ENCODE data around the gene GATD1.
A peak's percentile ranks its signal among the peaks of the same experiment; 100 is the strongest.

GATD1 gene

GRCh38 chr11:801097-801780, 24.0 kb upstream of the GATD1 start:
- Histone ChIP-seq H3K27me3 (ENCODE audit: insufficient read depth, low read depth) (no peaks in the 10 kb centered on the region), H3K9ac (no peak overlapping the region), H3K4me3 (IDR thresholded peaks at IDR 0.05; ENCODE audit: insufficient read depth, low read depth, low read length) (no peak overlapping the region), H2AFZ (ENCODE audit: low read depth) (no peak overlapping the region), H3K4me1 (ENCODE audit: low read depth, poor library complexity, severe bottlenecking) (peaks cover 25% of the 10 kb centered on the region), H3K36me3 (ENCODE audit: insufficient read depth) (no peaks in the 10 kb centered on the region), H3K79me2 (ENCODE audit: insufficient read depth, low read depth) (no peaks in the 10 kb centered on the region), H3K4me2 (no peak overlapping the region), H4K20me1 (ENCODE audit: insufficient read depth) (no peaks in the 10 kb centered on the region), H3K27ac (no peak overlapping the region)
- TF ChIP-seq CTCF (conservative IDR thresholded peaks at IDR 0.05; ENCODE audit: low read depth, low read length), result no peak

DNA sequence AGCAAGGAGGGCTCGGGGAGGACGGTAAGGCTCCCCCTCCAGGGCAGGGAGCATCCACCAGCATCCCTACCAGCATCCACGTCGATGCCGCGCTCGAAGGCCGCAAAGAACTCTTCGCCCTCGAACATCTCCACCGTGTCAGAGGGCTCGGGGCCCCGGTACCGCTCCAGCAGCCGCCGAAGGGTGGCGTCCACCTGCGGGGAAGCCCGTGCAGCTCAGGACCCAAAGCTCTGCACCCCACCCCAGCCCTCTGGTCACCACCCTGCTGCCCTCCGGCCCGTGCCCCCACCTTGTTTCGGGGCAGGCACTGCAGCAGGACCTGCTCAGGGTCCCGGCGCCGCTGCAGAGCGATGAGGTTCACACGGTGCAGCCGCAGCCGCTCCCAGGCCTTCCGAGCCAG, 23.2 kb upstream of the GATD1 start:
- Histone ChIP-seq H3K4me3 (IDR thresholded peaks at IDR 0.05; ENCODE audit: insufficient read depth, low read depth, low read length) (no peak overlapping the region), H3K79me2 (ENCODE audit: insufficient read depth, low read depth) (0 out of 2 replicates have a peak, but pooled peaks cover 4% of the 10 kb centered on the region), H3K4me1 (ENCODE audit: low read depth, poor library complexity, severe bottlenecking) (peaks cover 21% of the 10 kb centered on the region), H3K27me3 (ENCODE audit: insufficient read depth, low read depth) (no peaks in the 10 kb centered on the region), H3K36me3 (ENCODE audit: insufficient read depth) (no peaks in the 10 kb centered on the region), H3K27ac (no peak overlapping the region), H3K4me2 (no peak overlapping the region), H3K9ac (no peak overlapping the region), H4K20me1 (ENCODE audit: insufficient read depth) (no peaks in the 10 kb centered on the region), H2AFZ (ENCODE audit: low read depth) (no peak overlapping the region)
- TF ChIP-seq CTCF (conservative IDR thresholded peaks at IDR 0.05; ENCODE audit: low read depth, low read length), result no peak

DNA sequence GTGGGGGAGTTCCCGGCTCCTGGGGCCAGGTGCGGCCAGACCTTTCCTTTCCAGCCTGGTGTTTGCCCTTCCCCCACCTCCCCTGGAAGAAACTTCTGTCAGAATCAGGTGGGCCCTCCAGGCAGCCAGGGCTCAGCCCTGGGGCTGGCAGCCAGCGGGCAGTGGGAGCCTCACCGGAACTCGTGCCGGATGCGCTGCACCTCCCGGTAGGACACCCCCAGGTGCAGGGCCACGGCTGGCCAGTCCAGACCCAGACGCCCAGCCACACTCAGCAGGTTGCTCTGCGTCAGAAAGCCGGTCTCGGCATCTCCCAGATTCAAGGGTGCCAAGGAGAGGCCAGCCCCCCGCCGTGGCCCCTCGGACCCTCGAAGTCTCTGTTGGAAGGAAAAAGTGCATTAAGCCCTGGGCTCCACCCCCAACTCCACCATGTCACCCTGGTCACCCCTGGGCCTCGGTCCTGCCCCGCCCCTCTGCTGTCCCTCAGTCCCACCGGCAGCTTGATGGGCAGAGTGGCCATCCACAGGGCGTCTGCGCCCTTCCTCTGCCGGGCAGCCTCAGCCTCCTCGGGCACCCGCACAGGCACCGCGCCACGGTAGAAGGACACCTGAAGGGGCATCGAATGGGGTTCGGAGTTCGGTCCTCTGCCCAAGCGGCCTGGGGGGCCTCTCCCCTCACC, 22.5 kb upstream of the GATD1 start:
- 0 out of 2 replicates have a peak, but pooled peaks cover 4% of the 10 kb centered on the region for H3K79me2 ChIP-seq (ENCODE audit: insufficient read depth, low read depth)
- no peaks in the 10 kb centered on the region for H4K20me1 ChIP-seq (ENCODE audit: insufficient read depth)
- TF ChIP-seq CTCF (conservative IDR thresholded peaks at IDR 0.05; ENCODE audit: low read depth, low read length), result no peak

GRCh38 chr11:798093-798713, 20.9 kb upstream of the GATD1 start, which contains the start of gene SLC25A22:
Gene SLC25A22 (minus strand): TSS chr11:798281. CDS start chr11:795006, 3,275 bp downstream.
- no peaks in the 10 kb centered on the region for H3K27me3 ChIP-seq (ENCODE audit: insufficient read depth, low read depth)
- H3K4me2 ChIP-seq, result peak within 1 kb of the TSS; percentile 99
- no peaks in the 10 kb centered on the region for H4K20me1 ChIP-seq (ENCODE audit: insufficient read depth)
- peak within 1 kb of the TSS; percentile 28 for H3K4me3 ChIP-seq (IDR thresholded peaks at IDR 0.05; ENCODE audit: insufficient read depth, low read depth, low read length)
- 0 out of 2 replicates have a peak, but pooled peaks cover 4% of the 10 kb centered on the region for H3K79me2 ChIP-seq (ENCODE audit: insufficient read depth, low read depth)
- peak within 1 kb of the TSS; percentile 42 for H2AFZ ChIP-seq (ENCODE audit: low read depth)
- peak within 1 kb of the TSS; percentile 50 for H3K27ac ChIP-seq
- no peaks in the 10 kb centered on the region for H3K36me3 ChIP-seq (ENCODE audit: insufficient read depth)
- H3K9ac ChIP-seq, result peak within 1 kb of the TSS; percentile 67
- H3K4me1 ChIP-seq (ENCODE audit: low read depth, poor library complexity, severe bottlenecking), result peaks cover 12% of the 10 kb centered on the region
- TF ChIP-seq CTCF (conservative IDR thresholded peaks at IDR 0.05; ENCODE audit: low read depth, low read length), result peak; percentile 67

More for the DNA sequence above, 22.5 kb upstream of the GATD1 start:
- Histone ChIP-seq H3K27ac (no peak overlapping the region), H3K4me2 (no peak overlapping the region), H3K4me3 (IDR thresholded peaks at IDR 0.05; ENCODE audit: insufficient read depth, low read depth, low read length) (no peak overlapping the region), H3K27me3 (ENCODE audit: insufficient read depth, low read depth) (no peaks in the 10 kb centered on the region), H3K4me1 (ENCODE audit: low read depth, poor library complexity, severe bottlenecking) (peaks cover 21% of the 10 kb centered on the region), H3K36me3 (ENCODE audit: insufficient read depth) (no peaks in the 10 kb centered on the region), H2AFZ (ENCODE audit: low read depth) (no peak overlapping the region), H3K9ac (no peak overlapping the region)
